ENCODE results near the gene AP3D1. TPM values are rescaled to one million over a fixed set of nuclear protein-coding genes. Genes with fewer than 3 reads are reported as not detected.

Gene AP3D1
- total RNA-seq, 1 donor from 2014 or later = 98.8 TPM

- H3K27ac ChIP-seq = no peak overlapping the region
- peaks cover 87 to 89% of the 10 kb centered on the region in 2 donors for H3K36me3 ChIP-seq
Measured at GRCh38 chr19:2119921-2120785, 31.2 kb downstream of the AP3D1 start.

GRCh38 chr19:2118438-2118837 is 32.9 kb downstream of the AP3D1 start:
- intact Hi-C loops (cut with DNase I) = no loop called here
- H3K27me3 ChIP-seq = no peaks in the 10 kb centered on the region
- H3K9me3 ChIP-seq = no peaks in the 10 kb centered on the region
- no peak overlapping the region for H3K27ac ChIP-seq
- no peak for TF ChIP-seq CTCF (IDR thresholded peaks at IDR 0.05)
- no peaks in the 10 kb centered on the region for H3K4me1 ChIP-seq
- H3K36me3 ChIP-seq = peaks cover 93 to 96% of the 10 kb centered on the region in 2 donors
- DNase-seq (ENCODE audit: low spot score in 2 of 2) = no peak
- no peak overlapping the region for H3K4me3 ChIP-seq

More at GRCh38 chr19:2119921-2120785, 31.2 kb downstream of the AP3D1 start:
- Histone ChIP-seq H3K9me3 (no peaks in the 10 kb centered on the region), H3K27me3 (no peaks in the 10 kb centered on the region), H3K4me1 (no peaks in the 10 kb centered on the region), H3K4me3 (no peak overlapping the region)
- no peak for TF ChIP-seq CTCF (IDR thresholded peaks at IDR 0.05)
- DNase-seq (ENCODE audit: low spot score in 2 of 2) = no peak
- intact Hi-C loops (cut with DNase I) = no loop called here

- Histone ChIP-seq H3K36me3 (peaks cover 93 to 96% of the 10 kb centered on the region in 2 donors), H3K9me3 (no peaks in the 10 kb centered on the region), H3K4me3 (no peak overlapping the region), H3K27ac (no peak overlapping the region), H3K27me3 (no peaks in the 10 kb centered on the region), H3K4me1 (no peaks in the 10 kb centered on the region)
- TF ChIP-seq CTCF (IDR thresholded peaks at IDR 0.05) = no peak
- DNase-seq (ENCODE audit: low spot score in 2 of 2) = no peak
- intact Hi-C loops (cut with DNase I) = no loop called here
Measured at GRCh38 chr19:2117215-2117960, 34.0 kb downstream of the AP3D1 start.

- no peak for TF ChIP-seq CTCF (IDR thresholded peaks at IDR 0.05)
- no peaks in the 10 kb centered on the region for H3K4me1 ChIP-seq
- peaks cover 94 to 96% of the 10 kb centered on the region in 2 donors for H3K36me3 ChIP-seq
- no peak overlapping the region for H3K27ac ChIP-seq
- intact Hi-C loops (cut with DNase I) = no loop called here
- H3K9me3 ChIP-seq = no peaks in the 10 kb centered on the region
- H3K4me3 ChIP-seq = no peak overlapping the region
- no peak for DNase-seq (ENCODE audit: low spot score in 2 of 2)
- no peaks in the 10 kb centered on the region for H3K27me3 ChIP-seq
Measured at GRCh38 chr19:2116507-2116906, 34.9 kb downstream of the AP3D1 start.

GRCh38 chr19:2115911-2116426 is 35.4 kb downstream of the AP3D1 start:
- no peak overlapping the region for H3K4me3 ChIP-seq
- DNase-seq (ENCODE audit: low spot score in 2 of 2) = no peak
- peaks cover 94 to 96% of the 10 kb centered on the region in 2 donors for H3K36me3 ChIP-seq
- no peak for TF ChIP-seq CTCF (IDR thresholded peaks at IDR 0.05)
- no peaks in the 10 kb centered on the region for H3K27me3 ChIP-seq
- H3K4me1 ChIP-seq = no peaks in the 10 kb centered on the region
- H3K27ac ChIP-seq = no peak overlapping the region
- no peaks in the 10 kb centered on the region for H3K9me3 ChIP-seq
- intact Hi-C loops (cut with DNase I) = no loop called here

All from ascending aorta (tissue), 2 donors.